Nucleus accumbens (tissue), 56 donors: ENCODE results near the gene NCKAP5.
"Not testable (repeated sequence)": the region's sequence is repeated elsewhere in the genome, so short reads cannot be mapped to it uniquely, and the experiment has no call there.

Experiments
- DNase-seq, 56 donors: peaks; one replicate each; lab custom pipeline; 2025; lab: John Stamatoyannopoulos, UW

The NCKAP5 gene

DNA sequence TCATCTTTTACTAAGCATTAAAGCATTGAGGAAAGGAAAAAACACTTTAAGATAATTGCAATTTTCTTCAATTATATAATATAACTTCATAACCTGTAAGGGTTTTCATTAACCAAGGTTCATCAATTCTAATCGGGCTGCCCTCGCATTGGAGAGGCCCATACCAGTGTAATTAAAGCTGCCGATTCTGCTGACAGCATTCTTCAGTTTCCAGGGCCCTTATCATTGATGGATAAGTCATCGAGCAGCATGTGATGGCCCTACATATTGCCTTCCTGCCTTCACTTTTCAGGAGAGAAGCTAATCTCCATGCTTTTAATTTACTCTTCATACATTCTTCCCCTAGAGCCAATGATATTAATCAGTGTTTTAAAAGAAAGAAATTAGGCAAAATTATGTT is 92.0 kb downstream of the NCKAP5 start:
- no peak for DNase-seq

GRCh38 chr2:133475610-133476009 is 92.7 kb downstream of the NCKAP5 start:
- no peak for DNase-seq

GRCh38 chr2:133470446-133470845 is 97.8 kb downstream of the NCKAP5 start:
- DNase-seq = not testable (repeated sequence)

- DNase-seq = no peak
Measured at GRCh38 chr2:133462811-133463210, 105.5 kb downstream of the NCKAP5 start.

DNA sequence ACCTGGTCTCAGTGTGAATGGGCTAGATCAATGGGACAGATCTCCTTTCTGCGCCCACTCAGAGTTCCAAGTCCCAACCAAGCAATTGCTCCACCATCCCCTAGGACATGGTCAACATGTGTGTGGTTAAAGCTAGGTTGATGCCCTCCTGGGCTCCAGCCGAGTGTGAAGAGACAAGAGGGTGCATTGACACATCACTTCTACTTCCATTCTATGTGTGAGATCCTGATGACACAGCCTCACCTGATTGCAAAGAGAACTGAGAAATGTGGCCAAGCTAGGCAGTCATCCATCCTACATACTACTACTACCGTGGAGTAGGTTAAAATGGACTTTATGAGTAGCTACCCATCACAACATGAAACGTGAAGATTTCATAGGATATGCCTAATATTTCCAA is 106.8 kb downstream of the NCKAP5 start:
- no peak for DNase-seq

DNA sequence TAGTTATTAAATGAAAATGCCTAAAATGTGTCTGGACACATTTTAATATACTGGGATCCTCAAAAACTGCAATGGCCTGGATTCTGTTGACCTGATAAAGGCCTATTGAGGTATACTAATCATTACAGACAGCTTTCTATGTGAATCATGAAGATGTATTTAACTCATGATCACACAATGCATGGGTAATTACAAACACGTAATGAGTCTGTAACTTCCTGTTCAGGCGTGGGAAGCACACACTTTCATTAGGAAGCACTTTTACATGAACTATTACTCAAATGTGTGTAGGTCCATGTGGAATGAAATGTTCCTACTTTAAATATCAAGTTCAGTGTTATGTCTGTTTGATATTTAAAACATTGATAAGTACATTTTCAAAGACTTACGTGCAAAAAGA is 108.7 kb downstream of the NCKAP5 start:
- DNase-seq = no peak

DNA sequence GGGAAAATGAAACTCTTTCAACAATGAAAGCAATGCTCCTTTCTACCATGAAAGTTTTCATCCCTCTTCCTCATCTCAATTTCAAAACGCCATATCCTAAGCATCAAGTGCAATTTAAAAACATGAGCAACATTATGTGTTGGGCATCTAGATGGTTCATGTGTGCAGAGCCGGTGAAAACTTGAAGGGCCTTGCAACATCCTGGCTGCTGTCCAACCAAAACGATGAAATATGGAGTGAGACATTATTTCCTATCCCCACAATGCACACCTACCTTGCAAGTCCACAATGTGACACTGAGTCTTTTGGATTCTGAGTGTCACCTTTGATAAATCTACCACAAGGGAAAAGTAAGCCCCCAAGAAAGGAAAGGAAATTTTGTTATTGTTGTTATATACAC is 110.0 kb downstream of the NCKAP5 start:
- DNase-seq = no peak

DNA sequence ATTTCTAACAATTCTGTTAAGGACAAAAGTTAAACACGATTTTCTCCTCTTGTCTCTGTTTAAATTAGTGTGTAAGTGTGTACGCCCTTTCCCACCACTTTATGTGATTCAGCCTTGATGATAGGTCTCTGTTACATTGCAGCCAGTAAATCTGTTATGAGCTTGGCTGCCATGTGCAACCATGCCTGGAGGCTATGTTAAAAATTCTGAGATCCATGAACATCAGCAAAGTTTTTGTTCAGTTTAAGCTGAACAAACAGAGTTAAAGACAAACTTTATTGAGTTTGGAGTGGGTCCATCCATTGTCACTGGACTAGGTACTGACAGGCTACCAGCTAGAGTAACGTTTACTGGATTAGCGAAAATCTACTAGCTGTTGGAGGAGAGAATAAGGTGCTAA is 110.4 kb downstream of the NCKAP5 start:
- DNase-seq = no peak

DNA sequence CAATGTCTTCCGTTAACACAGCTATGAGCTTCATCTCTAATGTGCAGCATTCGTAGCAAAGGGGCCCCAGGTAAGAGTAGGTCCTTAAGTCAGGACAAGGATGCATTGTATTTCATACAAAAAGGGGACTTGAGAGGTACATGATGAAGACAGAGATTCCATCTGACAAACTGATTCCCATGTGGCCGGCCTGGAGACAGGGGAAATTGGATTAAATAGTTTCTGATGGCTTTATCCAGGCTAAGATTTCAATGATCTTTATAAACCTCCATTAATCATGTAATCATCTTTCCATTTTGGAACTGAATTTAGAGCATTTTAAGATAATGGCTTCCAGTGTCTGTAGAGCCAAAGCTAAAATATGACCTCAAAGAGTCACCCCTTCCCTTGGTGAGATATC is 111.3 kb downstream of the NCKAP5 start:
- no peak for DNase-seq

- DNase-seq = peak in 3 of 56 donors; percentile 2 to 11 (median 10)
Measured at GRCh38 chr2:133456156-133456555, 112.1 kb downstream of the NCKAP5 start.

DNA sequence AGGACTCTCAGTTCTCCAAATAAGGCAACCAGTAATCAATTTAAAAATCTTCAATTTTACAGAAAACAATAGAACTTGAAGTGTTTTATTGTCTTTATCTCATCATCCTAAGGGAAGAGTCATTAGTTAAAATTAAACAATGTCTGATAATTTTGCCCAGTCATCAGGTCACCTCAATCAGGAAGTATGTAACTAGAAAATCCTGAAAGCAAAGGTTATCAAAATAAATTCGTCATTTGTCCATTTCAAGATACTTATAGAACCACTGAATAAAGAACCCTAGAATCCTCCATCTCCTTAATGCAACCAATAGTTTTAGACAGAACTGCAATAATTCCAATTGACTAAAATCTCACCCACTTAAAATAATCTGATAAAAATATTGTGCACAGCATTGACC is 115.2 kb downstream of the NCKAP5 start:
- DNase-seq = no peak

GRCh38 chr2:133452583-133452982 is 115.7 kb downstream of the NCKAP5 start:
- DNase-seq = no peak

DNA sequence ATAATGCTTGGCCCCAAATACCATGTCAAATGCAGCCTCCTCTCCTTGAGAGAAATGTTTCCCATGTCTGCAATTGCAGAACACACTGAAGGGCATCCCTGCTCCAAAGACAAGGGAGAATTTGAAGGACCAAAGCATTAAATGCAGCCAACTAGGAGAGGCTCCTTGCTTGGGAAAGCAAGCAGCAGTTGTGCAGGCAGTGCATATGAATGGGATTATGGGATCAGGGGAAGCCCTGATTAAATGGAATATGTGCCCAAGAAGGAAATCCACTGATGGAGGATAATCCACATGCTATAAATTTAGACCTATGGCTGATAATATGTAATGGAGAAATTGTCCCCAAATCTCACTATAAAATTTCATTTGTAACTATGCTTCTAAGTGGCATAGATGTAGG is 116.1 kb downstream of the NCKAP5 start:
- DNase-seq = no peak

GRCh38 chr2:133448195-133448594 is 120.1 kb downstream of the NCKAP5 start:
- DNase-seq = no peak

DNA sequence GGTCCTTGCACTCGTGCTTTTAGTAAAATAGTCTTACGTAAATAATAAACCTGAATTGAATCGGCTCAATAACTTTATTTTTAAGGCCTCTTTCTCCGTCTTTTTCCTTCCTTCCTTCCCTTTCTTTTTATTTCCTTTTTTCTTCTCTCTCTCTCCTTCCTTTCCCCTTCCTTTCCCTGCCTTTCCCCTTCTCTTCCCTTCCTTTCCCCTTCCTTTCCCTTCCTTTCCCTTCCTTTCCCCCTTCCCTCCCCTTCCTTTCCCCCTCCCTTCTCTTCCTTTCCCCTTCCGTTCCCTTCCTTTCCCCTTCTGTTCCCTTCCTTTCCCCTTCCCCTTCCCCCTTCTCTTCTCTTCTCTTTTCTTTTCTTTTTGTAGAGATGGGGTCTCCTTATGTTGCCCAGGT is 121.0 kb downstream of the NCKAP5 start:
- no peak for DNase-seq

GRCh38 chr2:133444465-133444864 is 123.8 kb downstream of the NCKAP5 start:
- DNase-seq = no peak

DNA sequence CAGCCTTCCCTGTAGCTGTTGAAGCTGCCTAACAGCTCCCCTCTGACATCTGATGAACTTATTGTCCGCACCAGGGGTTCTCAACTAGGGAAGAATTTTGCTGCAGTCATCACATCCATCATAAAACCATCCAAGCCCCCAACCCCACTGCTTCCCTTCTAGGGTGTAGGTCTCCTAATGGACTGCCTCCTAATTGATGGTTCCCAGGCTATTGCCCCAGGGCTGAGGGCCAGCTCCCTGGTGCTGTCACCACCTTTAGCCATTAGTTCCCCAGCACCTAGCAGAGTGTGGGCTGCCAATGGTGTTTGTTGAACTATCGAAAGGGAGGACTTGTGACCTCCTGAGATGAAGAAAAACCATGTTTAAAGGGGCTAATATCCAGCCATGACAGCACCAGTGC is 125.9 kb downstream of the NCKAP5 start:
- no peak for DNase-seq

- no peak for DNase-seq
Measured at GRCh38 chr2:133439565-133439920, 128.7 kb downstream of the NCKAP5 start.

- DNase-seq = no peak
Measured at GRCh38 chr2:133438848-133439564, 129.3 kb downstream of the NCKAP5 start.

DNA sequence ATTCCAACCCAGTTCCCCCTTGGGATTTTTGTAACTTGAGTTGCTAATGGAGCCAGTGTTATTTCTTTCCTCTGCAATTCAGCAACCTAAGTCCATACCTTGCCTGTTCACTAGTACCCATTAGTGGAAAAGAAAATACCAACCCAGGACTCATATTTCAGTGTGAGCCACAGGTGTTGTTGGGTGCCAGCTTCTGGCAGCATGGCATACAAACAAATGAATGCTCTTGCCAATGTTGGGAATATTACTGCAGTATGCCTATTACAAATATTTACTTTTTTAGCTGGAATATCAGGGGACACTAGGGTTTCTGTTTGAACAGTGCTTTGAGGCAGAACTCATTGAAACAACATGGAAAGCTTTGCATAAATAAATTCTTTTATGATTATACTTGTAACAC is 130.2 kb downstream of the NCKAP5 start:
- no peak for DNase-seq

DNA sequence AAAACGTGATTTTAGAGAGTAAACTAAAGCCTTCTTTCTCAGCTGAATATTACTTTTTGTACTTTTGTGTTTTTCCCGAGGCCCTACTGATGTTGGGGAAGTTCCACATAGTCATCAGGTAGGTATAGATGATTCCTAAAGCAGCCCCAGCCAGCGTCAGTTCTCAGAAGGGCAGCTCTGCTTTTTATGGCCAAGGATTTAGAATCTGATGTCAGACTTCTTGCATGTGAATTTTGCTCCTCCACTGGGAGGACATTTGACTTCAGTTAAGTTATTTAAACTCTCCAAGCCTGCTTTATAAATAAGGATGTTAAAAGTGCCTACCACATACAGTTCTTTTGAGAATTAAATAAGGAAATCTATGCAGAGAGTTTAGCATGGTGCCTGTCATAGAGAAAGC is 130.8 kb downstream of the NCKAP5 start:
- DNase-seq = no peak

- DNase-seq = peak in 1 of 56 donors; percentile 12
Measured at GRCh38 chr2:133434959-133435668, 133.1 kb downstream of the NCKAP5 start.
